Measurements from ENCODE around the gene CUZD1.

DNA sequence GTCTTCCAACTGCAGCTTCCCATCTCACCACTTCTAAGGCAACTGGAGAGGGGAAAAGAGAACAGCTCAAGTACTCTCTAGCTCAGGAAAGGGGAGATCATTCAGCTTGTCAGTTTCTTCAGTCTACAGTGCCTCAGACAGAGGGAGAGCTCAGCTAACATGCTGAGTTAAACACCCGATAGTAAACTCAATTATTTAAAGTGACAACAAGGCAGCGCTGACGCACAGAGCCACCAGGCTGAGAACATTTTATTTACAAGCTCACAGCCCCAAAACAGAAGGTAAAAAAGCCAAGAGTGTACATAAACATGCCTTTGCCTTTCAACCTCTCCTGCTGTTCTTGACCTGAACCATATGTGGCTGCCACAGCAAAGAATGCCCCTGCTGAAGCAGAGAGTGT is 10.1 kb upstream of the CUZD1 start:
- TF ChIP-seq POLR2AphosphoS5 (IDR thresholded peaks at IDR 0.05; ENCODE audit: low read depth, low read length) (no peak), TAF1 (IDR thresholded peaks at IDR 0.05; ENCODE audit: borderline replicate concordance, insufficient read depth, low read length) (no peak)
- TF ChIP-seq, protein P1, sequence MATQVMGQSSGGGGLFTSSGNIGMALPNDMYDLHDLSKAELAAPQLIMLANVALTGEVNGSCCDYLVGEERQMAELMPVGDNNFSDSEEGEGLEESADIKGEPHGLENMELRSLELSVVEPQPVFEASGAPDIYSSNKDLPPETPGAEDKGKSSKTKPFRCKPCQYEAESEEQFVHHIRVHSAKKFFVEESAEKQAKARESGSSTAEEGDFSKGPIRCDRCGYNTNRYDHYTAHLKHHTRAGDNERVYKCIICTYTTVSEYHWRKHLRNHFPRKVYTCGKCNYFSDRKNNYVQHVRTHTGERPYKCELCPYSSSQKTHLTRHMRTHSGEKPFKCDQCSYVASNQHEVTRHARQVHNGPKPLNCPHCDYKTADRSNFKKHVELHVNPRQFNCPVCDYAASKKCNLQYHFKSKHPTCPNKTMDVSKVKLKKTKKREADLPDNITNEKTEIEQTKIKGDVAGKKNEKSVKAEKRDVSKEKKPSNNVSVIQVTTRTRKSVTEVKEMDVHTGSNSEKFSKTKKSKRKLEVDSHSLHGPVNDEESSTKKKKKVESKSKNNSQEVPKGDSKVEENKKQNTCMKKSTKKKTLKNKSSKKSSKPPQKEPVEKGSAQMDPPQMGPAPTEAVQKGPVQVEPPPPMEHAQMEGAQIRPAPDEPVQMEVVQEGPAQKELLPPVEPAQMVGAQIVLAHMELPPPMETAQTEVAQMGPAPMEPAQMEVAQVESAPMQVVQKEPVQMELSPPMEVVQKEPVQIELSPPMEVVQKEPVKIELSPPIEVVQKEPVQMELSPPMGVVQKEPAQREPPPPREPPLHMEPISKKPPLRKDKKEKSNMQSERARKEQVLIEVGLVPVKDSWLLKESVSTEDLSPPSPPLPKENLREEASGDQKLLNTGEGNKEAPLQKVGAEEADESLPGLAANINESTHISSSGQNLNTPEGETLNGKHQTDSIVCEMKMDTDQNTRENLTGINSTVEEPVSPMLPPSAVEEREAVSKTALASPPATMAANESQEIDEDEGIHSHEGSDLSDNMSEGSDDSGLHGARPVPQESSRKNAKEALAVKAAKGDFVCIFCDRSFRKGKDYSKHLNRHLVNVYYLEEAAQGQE (IDR thresholded peaks at IDR 0.05; ENCODE audit: insufficient read depth in 1 of 2, low read depth in 2 of 2, low read length in 2 of 2), result no peak
